PC-9 (cell line): ENCODE measurements around the gene TAPBP.

Source experiments
- EZH2 ChIP-seq: fragments of 200-600 bp; sonication (generic); IDR thresholded peaks from 2 replicates; pipeline ENCODE4 v1.8.0; 2017; ENCODE audit warnings: antibody characterized with exemption, low read depth
- TF ChIP-seq, protein P1 (sequence below): fragments of 200-600 bp; sonication (generic); conservative IDR thresholded peaks from 2 replicates; pipeline ENCODE4 v1.6.1; 2017; ENCODE audit warnings: mixed run types, antibody characterized with exemption, mild to moderate bottlenecking, moderate library complexity

DNA sequence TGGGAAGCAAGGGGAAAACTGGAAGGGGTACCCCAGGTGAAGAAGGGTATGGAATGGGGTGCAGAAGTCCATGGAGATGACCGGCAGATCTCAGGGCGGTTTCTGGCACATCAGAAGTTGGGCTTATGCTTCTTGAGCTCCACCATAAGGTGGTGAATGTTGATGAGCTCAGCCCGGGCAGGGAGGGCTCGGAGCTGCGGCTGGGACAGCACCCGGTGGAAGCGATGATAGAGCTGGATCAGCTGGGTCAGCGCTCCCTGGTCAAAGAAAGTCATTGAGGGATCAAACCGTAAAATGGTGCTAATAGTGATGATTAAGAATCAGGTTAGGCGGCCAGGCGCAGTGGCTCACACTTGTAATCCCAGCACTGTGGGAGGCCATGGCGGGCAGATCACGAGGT, 63.1 kb downstream of the TAPBP start:
- no peak for TF ChIP-seq EZH2
- TF ChIP-seq, protein P1, sequence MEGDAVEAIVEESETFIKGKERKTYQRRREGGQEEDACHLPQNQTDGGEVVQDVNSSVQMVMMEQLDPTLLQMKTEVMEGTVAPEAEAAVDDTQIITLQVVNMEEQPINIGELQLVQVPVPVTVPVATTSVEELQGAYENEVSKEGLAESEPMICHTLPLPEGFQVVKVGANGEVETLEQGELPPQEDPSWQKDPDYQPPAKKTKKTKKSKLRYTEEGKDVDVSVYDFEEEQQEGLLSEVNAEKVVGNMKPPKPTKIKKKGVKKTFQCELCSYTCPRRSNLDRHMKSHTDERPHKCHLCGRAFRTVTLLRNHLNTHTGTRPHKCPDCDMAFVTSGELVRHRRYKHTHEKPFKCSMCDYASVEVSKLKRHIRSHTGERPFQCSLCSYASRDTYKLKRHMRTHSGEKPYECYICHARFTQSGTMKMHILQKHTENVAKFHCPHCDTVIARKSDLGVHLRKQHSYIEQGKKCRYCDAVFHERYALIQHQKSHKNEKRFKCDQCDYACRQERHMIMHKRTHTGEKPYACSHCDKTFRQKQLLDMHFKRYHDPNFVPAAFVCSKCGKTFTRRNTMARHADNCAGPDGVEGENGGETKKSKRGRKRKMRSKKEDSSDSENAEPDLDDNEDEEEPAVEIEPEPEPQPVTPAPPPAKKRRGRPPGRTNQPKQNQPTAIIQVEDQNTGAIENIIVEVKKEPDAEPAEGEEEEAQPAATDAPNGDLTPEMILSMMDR: no peak
